Retinal pigment epithelial cell (primary cell): ENCODE data around the gene TMOD1.

Experiments
- DNase-seq: peaks from one replicate; pipeline ENCODE4 v3.0.0-alpha.2; 2010; ENCODE audit warnings: low read depth
- H3K4me3 ChIP-seq: 2 replicates; pipeline ENCODE4 v1.5.1; 2011; ENCODE audit warnings: mild to moderate bottlenecking, low read length, control low read depth, moderate library complexity
- TF ChIP-seq, protein P1 (sequence below): conservative IDR thresholded peaks from 2 replicates; pipeline ENCODE4 v1.5.1; 2011; ENCODE audit warnings: low read depth, low read length, control low read depth, inconsistent platforms

The TMOD1 gene

DNA sequence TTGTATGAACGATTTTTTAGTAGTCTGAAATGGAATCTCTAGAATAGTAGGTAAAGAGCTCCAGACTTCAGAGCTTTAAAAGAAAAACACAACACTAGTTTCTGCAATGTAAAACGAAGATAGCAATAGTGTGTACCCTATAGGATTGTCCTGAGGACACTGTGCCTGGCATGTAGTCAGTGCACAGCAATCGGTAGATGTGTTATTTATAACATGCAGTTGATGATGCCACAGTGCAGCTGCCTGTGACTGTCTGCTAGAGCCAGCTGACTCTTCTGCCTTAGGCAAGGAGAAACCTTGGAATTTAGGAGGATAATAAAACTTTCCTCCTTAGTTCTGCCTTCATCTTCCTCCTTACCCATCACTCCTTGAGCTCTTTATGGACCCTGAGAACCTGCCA, 27.7 kb upstream of the TMOD1 start:
- no peak for DNase-seq
- H3K4me3 ChIP-seq, result no peak overlapping the region
- TF ChIP-seq, protein P1, sequence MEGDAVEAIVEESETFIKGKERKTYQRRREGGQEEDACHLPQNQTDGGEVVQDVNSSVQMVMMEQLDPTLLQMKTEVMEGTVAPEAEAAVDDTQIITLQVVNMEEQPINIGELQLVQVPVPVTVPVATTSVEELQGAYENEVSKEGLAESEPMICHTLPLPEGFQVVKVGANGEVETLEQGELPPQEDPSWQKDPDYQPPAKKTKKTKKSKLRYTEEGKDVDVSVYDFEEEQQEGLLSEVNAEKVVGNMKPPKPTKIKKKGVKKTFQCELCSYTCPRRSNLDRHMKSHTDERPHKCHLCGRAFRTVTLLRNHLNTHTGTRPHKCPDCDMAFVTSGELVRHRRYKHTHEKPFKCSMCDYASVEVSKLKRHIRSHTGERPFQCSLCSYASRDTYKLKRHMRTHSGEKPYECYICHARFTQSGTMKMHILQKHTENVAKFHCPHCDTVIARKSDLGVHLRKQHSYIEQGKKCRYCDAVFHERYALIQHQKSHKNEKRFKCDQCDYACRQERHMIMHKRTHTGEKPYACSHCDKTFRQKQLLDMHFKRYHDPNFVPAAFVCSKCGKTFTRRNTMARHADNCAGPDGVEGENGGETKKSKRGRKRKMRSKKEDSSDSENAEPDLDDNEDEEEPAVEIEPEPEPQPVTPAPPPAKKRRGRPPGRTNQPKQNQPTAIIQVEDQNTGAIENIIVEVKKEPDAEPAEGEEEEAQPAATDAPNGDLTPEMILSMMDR, result no peak

DNA sequence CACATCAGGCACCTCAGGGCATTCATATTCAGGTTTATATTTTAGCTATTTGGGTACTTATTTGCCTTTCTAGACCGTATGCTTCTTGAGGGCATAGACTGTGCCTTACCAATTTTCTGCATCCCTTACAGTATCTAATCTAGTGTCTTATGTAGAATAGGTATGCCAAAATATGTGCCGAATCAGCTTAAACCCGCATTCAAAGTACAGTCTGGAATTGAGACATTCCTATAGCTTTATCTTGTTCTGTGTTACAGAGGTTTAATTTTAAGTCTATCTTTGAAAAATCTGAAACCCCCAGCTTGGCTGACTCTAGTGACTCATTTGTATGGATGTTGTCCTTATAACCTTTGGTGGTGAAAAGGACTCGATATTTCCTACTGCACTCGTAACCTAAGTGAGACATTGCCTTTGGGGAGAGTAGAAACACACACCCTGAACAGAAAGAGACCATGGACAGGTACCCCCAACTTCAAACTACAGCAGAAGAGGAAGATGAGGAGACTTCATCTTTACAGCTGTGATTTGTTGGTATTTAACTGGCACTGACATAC, 27.0 kb upstream of the TMOD1 start:
- no peak for DNase-seq
- no peak overlapping the region for H3K4me3 ChIP-seq
- TF ChIP-seq, protein P1, result no peak

DNA sequence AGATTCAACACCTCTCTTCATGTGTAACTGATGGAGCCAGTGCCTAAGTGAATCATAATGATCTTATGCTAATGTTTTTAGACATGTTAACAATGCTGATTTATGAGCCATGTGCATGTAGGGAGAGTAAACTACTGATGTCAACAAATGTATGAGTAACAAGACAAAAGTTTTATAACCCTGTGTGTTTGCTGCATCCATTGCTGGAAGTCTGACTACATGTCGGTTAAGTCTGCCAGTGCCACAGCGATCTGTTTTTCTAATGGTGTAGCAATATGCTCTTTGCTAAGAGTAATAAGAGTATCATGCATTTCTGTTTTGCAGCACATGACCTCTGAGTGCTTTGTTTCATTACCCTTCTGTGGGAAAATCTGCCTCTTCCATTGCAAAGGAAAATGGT, 26.4 kb upstream of the TMOD1 start:
- H3K4me3 ChIP-seq, result no peak overlapping the region
- TF ChIP-seq, protein P1, result no peak
- DNase-seq, result no peak

DNA sequence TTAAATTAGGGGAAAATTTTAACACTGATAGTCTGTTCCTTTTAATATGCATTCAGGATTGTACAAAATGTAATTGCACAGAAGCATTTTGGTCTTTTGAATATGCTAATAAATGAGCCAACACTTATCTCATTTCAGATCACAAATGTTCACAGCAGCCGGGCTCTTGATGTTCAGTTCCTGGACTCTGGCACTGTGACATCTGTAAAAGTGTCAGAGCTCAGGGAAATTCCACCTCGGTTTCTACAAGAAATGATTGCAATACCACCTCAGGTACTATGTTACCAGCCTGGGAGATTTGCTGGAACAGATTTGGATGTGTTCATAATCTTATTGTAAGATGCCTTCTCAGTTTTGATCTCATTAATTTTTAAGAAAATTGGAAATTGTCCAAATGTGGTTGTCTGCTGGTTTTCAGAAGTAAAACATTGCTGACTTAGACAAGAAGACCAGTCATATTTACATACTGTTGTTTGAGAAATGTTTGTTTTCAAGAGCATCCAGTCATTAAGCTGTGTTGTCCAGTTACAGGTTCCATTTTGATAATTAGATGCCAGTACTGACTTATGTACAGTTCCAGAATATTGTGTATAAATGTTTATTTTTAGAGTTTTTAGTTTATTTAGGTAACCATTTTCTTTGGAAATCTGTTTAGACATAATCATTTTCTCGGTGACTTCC, 23.0 kb upstream of the TMOD1 start:
- DNase-seq, result no peak
- H3K4me3 ChIP-seq, result no peak overlapping the region
- TF ChIP-seq, protein P1, result no peak

DNA sequence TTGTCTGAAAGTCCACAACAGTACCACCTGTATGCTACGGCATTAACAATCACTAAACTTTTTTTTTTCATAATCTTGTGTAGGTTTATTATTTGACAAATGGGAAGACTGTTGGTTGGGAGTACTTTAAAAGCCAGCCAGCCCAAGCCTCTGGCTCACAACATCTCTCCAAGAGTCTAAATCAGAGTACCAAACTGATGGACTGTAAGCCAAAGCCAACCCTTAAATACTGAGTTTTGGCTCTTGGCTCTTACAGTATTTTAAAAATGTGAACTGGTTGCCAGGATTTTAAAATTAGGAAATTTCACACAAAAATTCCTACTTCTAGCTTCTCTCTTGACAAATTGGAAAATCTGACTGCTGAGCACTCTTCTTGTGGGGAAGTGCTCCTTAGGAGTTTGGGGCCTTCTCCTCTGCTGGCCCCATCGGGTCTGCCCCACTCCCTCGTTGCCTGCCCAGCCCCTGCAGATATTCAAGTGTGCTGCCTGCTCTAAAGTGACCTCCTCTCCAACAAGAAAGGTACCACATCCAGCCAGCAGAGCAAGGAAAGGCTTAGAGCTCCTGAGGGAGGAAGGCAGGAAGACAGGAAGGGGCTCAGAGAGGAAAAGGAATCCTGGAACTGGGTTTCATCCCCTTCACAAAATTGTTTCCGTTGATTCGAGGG, 21.8 kb upstream of the TMOD1 start:
- TF ChIP-seq, protein P1, result no peak
- no peak for DNase-seq
- no peak overlapping the region for H3K4me3 ChIP-seq

DNA sequence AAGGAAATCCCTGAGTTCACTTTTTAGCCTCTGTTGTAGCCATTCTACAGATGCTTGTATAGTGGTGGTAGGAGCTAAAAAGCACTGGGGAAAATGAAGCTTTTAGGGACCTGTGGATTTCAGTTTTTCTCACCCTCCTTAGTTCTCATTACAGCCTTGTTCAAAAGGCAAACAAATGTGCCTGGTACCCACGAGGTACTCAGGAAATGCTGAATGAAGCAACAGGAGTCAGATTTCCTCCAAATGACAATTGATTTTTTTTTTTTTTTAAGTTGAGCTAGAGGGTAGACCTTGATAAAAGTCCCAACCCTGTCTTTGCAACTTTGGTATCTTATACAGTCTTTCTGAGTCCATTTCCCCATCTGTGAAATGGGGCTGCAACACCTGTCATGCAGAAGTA, 21.3 kb upstream of the TMOD1 start:
- TF ChIP-seq, protein P1, result no peak
- H3K4me3 ChIP-seq, result no peak overlapping the region
- DNase-seq, result no peak

DNA sequence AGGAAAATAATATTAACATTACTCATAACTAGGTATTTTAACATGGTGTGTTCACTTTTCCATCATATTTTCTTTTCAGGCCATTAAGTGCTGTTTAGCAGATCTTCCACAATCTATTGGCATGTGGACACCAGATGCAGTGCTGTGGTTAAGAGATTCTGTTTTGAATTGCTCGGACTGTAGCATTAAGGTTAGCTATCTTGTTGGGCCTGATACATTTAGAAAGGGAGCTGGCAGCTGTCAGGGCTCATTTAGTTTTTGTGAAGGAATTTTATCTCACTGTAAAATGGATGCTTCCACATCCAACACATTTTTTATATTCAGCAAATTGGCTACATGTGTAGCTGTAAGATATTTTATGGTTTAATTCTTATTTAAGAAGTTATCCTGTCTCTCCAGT, 20.7 kb upstream of the TMOD1 start:
- H3K4me3 ChIP-seq, result no peak overlapping the region
- TF ChIP-seq, protein P1, result no peak
- DNase-seq, result no peak
